Activated CD8-positive, alpha-beta T cell treated with anti-CD3 and anti-CD28 coated beads for 36 hours (primary cell): ENCODE results near the gene RMP24.

Experiments used
- ATAC-seq: fragments of 200-7000 bp; cut with Tn5 transposase; one replicate; pipeline ENCODE4 v1.10.0; 2021; ENCODE audit warnings: mild to moderate bottlenecking, moderate library complexity
- CTCF ChIA-PET: fragments of 350-600 bp; sonication (Branson Sonifier 250); formaldehyde crosslinking; loops from one replicate; lab custom pipeline; 2021; ENCODE audit warnings: antibody characterized with exemption; lab: Charles Lee
- POLR2A ChIA-PET: fragments of 350-600 bp; sonication (Branson Sonifier 250); formaldehyde crosslinking; loops from one replicate; lab custom pipeline; 2021; ENCODE audit warnings: antibody characterized with exemption; lab: Charles Lee
- DNase-seq: peaks from one replicate; pipeline ENCODE4 v3.0.0-alpha.2; 2020
- H3K27ac Mint-ChIP-seq: one replicate; pipeline ENCODE4 v1.8.0; 2021; ENCODE audit warnings: mild to moderate bottlenecking, mixed read lengths
- H3K27me3 Mint-ChIP-seq: one replicate; pipeline ENCODE4 v1.8.0; 2021; ENCODE audit warnings: mixed read lengths
- H3K36me3 Mint-ChIP-seq: one replicate; pipeline ENCODE4 v1.8.0; 2021; ENCODE audit warnings: low read depth, mixed read lengths
- H3K4me1 Mint-ChIP-seq: one replicate; pipeline ENCODE4 v1.8.0; 2021; ENCODE audit warnings: low read depth, mixed read lengths
- H3K4me3 Mint-ChIP-seq: one replicate; pipeline ENCODE4 v1.8.0; 2021; ENCODE audit warnings: mild to moderate bottlenecking, moderate library complexity, mixed read lengths
- H3K9me3 Mint-ChIP-seq: one replicate; pipeline ENCODE4 v1.8.0; 2021; ENCODE audit warnings: mixed read lengths
- intact Hi-C: fragments of 100-400 bp; cut with micrococcal nuclease; formaldehyde crosslinking; loops from one replicate; pipeline ENCODE4 v1.10.0; 2022
- TF ChIP-seq, protein P1 (sequence below): fragments of 200-600 bp; IDR thresholded peaks from one replicate; pipeline ENCODE4 v1.8.0; 2022; ENCODE audit warnings: antibody characterized with exemption, mild to moderate bottlenecking

The RMP24 gene

GRCh38 chr18:35938562-35938961 is 33.9 kb upstream of the RMP24 start:
- POLR2A ChIA-PET = no interaction called here
- TF ChIP-seq, protein P1, sequence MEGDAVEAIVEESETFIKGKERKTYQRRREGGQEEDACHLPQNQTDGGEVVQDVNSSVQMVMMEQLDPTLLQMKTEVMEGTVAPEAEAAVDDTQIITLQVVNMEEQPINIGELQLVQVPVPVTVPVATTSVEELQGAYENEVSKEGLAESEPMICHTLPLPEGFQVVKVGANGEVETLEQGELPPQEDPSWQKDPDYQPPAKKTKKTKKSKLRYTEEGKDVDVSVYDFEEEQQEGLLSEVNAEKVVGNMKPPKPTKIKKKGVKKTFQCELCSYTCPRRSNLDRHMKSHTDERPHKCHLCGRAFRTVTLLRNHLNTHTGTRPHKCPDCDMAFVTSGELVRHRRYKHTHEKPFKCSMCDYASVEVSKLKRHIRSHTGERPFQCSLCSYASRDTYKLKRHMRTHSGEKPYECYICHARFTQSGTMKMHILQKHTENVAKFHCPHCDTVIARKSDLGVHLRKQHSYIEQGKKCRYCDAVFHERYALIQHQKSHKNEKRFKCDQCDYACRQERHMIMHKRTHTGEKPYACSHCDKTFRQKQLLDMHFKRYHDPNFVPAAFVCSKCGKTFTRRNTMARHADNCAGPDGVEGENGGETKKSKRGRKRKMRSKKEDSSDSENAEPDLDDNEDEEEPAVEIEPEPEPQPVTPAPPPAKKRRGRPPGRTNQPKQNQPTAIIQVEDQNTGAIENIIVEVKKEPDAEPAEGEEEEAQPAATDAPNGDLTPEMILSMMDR = no peak
- Mint-ChIP-seq H3K4me3 (no peak overlapping the region), H3K4me1 (no peaks in the 10 kb centered on the region), H3K36me3 (no peaks in the 10 kb centered on the region), H3K27me3 (no peaks in the 10 kb centered on the region), H3K9me3 (no peaks in the 10 kb centered on the region), H3K27ac (no peak overlapping the region)
- intact Hi-C loops = no loop called here
- ATAC-seq (no peak), DNase-seq (no peak)
- CTCF ChIA-PET = interaction anchor here (1.0 to 2.8 kb wide), 3 partner anchors 11 to 276 kb away, joined by 3 to 12 read pairs (median 3); no protein-coding TSS in a partner anchor

- no peaks in the 10 kb centered on the region for H3K27me3 Mint-ChIP-seq
- H3K4me3 Mint-ChIP-seq = no peak overlapping the region
- no peaks in the 10 kb centered on the region for H3K9me3 Mint-ChIP-seq
- intact Hi-C loops = no loop called here
- DNase-seq (no peak), ATAC-seq (no peak)
- CTCF ChIA-PET = interaction anchor here (4.7 kb wide), 1 partner anchor 12 kb away, joined by 22 read pairs; no protein-coding TSS in a partner anchor
- no peak overlapping the region for H3K27ac Mint-ChIP-seq
- TF ChIP-seq, protein P1 = no peak
- H3K4me1 Mint-ChIP-seq = no peaks in the 10 kb centered on the region
- no peaks in the 10 kb centered on the region for H3K36me3 Mint-ChIP-seq
- POLR2A ChIA-PET = no interaction called here
These were observed 33.3 kb upstream of the RMP24 start for GRCh38 chr18:35939138-35939537.

DNA sequence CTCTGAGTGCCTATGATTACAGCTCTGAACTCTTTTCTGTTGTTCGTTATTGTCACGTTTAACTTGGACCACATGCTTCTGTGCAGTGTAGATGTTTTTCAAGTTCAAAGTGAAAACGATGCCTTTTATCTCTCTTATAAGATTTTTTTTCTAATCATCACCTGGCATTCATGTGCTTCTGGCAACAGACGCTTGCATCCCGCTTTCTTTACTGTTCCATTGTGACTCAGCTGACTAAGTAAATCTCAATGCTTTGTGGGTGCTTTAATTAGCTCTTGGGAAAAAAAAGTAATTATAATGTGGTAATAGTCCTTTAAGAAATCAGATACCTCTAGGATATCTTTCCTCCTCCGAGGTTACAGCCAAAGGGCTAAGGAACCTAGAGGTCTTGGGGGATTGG is 31.2 kb upstream of the RMP24 start:
- CTCF ChIA-PET = interaction anchor here (4.7 kb wide), 1 partner anchor 10 kb away, joined by 22 read pairs; no protein-coding TSS in a partner anchor
- Mint-ChIP-seq H3K9me3 (no peaks in the 10 kb centered on the region), H3K4me1 (no peaks in the 10 kb centered on the region), H3K4me3 (no peak overlapping the region), H3K27me3 (no peaks in the 10 kb centered on the region), H3K36me3 (no peaks in the 10 kb centered on the region), H3K27ac (no peak overlapping the region)
- DNase-seq = no peak
- TF ChIP-seq, protein P1 = no peak
- POLR2A ChIA-PET = no interaction called here
- no peak for ATAC-seq
- intact Hi-C loops = no loop called here

DNA sequence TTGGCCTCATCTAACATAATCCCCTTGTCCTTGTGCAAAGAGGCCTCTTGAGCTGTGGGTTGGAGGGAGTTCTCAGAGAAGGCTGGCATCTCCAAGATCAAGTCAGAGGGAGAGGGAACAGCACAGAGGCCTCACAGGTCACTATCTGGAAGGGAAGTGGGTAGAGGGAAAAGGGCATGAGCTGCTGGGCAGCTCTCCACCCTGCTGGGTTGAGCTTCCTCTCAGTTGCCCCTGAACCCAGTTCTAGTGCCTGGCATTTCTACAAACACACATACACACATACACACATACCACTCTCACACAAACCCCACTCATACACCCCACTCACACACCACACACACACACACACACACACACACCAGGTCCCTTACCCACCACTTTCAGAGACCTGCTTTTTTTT is 30.3 kb upstream of the RMP24 start:
- H3K36me3 Mint-ChIP-seq = no peaks in the 10 kb centered on the region
- TF ChIP-seq, protein P1 = no peak
- intact Hi-C loops = no loop called here
- H3K4me3 Mint-ChIP-seq = no peak overlapping the region
- ATAC-seq = no peak
- ChIA-PET CTCF (interaction anchor here (4.7 kb wide), 1 partner anchor 9 kb away, joined by 22 read pairs; no protein-coding TSS in a partner anchor), POLR2A (no interaction called here)
- no peak for DNase-seq
- H3K4me1 Mint-ChIP-seq = no peaks in the 10 kb centered on the region
- H3K27me3 Mint-ChIP-seq = no peaks in the 10 kb centered on the region
- no peak overlapping the region for H3K27ac Mint-ChIP-seq
- no peaks in the 10 kb centered on the region for H3K9me3 Mint-ChIP-seq

GRCh38 chr18:35942661-35943060 is 29.8 kb upstream of the RMP24 start:
- no peaks in the 10 kb centered on the region for H3K4me1 Mint-ChIP-seq
- no peaks in the 10 kb centered on the region for H3K9me3 Mint-ChIP-seq
- no peaks in the 10 kb centered on the region for H3K27me3 Mint-ChIP-seq
- no peak overlapping the region for H3K27ac Mint-ChIP-seq
- intact Hi-C loops = no loop called here
- DNase-seq (no peak), ATAC-seq (no peak)
- POLR2A ChIA-PET = no interaction called here
- H3K4me3 Mint-ChIP-seq = no peak overlapping the region
- CTCF ChIA-PET = interaction anchor here (4.7 kb wide), 1 partner anchor 8 kb away, joined by 22 read pairs; no protein-coding TSS in a partner anchor
- H3K36me3 Mint-ChIP-seq = no peaks in the 10 kb centered on the region
- TF ChIP-seq, protein P1 = no peak
